HG03342 (cell line): Measurements from ENCODE around the gene SLC25A51.
"Not testable (repeated sequence)": the region's sequence is repeated elsewhere in the genome, so short reads cannot be mapped to it uniquely, and the experiment has no call there.

ENCODE experiments used
- ATAC-seq: cut with Tn5 transposase; IDR thresholded peaks from one replicate; pipeline ENCODE4 v1.9.1; 2021; ENCODE audit warnings: mild to moderate bottlenecking, moderate library complexity; ENCODE audit not compliant: unreplicated experiment

Gene SLC25A51

GRCh38 chr9:37905776-37906175, 1.8 kb upstream of the SLC25A51 start:
- ATAC-seq = no peak

- no peak for ATAC-seq
Observed at GRCh38 chr9:37905131-37905505, 1.2 kb upstream of the SLC25A51 start.

GRCh38 chr9:37904445-37905130, 661 bp upstream of the SLC25A51 start:
- ATAC-seq = no peak

GRCh38 chr9:37902796-37903646, 906 bp downstream of the SLC25A51 start:
- ATAC-seq = no peak

GRCh38 chr9:37902131-37902530, 1.8 kb downstream of the SLC25A51 start:
- ATAC-seq = no peak

GRCh38 chr9:37899041-37899440, 4.9 kb downstream of the SLC25A51 start:
- ATAC-seq = no peak

- no peak for ATAC-seq
Observed at GRCh38 chr9:37897665-37898064, 6.3 kb downstream of the SLC25A51 start.

- ATAC-seq = no peak
Observed at GRCh38 chr9:37892063-37892462, 11.9 kb downstream of the SLC25A51 start.

- ATAC-seq = not testable (repeated sequence)
Observed at GRCh38 chr9:37891042-37891441, 12.9 kb downstream of the SLC25A51 start.

- ATAC-seq = no peak
Observed at GRCh38 chr9:37889536-37889935, 14.4 kb downstream of the SLC25A51 start.

- not testable (repeated sequence) for ATAC-seq
Observed at GRCh38 chr9:37887977-37888583, 15.8 kb downstream of the SLC25A51 start.

GRCh38 chr9:37880916-37881479, 22.9 kb downstream of the SLC25A51 start:
- no peak for ATAC-seq

- ATAC-seq = no peak
Observed at GRCh38 chr9:37876376-37876775, 27.6 kb downstream of the SLC25A51 start.

- no peak for ATAC-seq
Observed at GRCh38 chr9:37873955-37874354, 30.0 kb downstream of the SLC25A51 start.

- no peak for ATAC-seq
Observed at GRCh38 chr9:37870799-37871176, 33.1 kb downstream of the SLC25A51 start.

- ATAC-seq = no peak
Observed at GRCh38 chr9:37870081-37870798, 33.7 kb downstream of the SLC25A51 start.

GRCh38 chr9:37862530-37862929, 41.4 kb downstream of the SLC25A51 start:
- ATAC-seq = no peak

GRCh38 chr9:37859043-37859442, 44.9 kb downstream of the SLC25A51 start:
- ATAC-seq = no peak

GRCh38 chr9:37856551-37856950, 47.4 kb downstream of the SLC25A51 start:
- no peak for ATAC-seq

- ATAC-seq = no peak
Observed at GRCh38 chr9:37852222-37852621, 51.7 kb downstream of the SLC25A51 start.
